ENCODE measurements around the gene SMC1B.
"Not testable (repeated sequence)": the region's sequence is repeated elsewhere in the genome, so short reads cannot be mapped to it uniquely, and the experiment has no call there.

Gene SMC1B

DNA sequence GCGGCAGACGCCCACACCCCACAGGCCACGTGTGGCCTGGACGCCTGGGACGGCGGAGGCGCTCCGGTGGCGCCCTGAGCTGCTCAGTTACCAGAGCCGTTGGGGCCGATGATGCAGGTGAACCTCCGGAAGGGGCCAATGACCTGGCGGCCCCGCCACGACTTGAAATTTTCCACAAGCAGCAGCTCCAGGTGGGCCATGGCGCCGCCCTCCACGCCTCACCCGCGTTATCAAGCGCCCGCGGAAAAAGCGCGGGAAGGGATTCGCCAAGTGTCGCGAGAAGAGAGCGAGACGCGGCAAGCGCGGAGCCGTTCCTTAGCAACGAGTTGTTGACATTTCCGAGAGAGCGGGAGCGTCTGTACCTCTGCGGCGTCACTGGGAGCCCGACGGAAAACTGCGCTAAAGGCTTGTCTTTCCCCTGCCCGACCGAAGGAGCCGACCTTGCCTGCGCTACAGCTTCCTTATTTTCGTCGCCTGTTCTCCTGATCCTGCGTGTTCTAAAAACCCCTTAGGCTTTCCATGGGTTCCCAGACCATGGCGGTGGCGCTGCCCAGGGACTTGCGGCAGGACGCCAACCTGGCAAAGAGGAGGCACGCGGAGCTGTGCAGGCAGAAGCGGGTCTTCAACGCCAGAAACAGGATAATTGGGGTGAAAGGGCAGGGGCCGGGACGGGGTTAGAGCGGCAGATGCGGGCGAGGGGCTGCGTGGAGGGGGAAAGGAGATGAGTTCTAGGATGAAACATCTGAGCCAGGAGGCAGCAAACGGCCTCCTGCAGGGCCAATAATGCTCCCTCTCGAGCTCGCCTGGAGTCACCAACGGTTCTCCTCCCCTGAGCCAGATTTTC lies at the start of gene SMC1B, which contains the start of gene RIBC2:
Gene SMC1B, minus strand, starts transcription at position 232 of the 844 bp plus-strand sequence. Its CDS starts 32 bp downstream, at position 200.
Gene RIBC2, plus strand, starts transcription at position 326 of the 844 bp plus-strand sequence. Its CDS starts 194 bp downstream, at position 520.
- DNase-seq (ENCODE audit: low read depth): peak; percentile 83

DNA sequence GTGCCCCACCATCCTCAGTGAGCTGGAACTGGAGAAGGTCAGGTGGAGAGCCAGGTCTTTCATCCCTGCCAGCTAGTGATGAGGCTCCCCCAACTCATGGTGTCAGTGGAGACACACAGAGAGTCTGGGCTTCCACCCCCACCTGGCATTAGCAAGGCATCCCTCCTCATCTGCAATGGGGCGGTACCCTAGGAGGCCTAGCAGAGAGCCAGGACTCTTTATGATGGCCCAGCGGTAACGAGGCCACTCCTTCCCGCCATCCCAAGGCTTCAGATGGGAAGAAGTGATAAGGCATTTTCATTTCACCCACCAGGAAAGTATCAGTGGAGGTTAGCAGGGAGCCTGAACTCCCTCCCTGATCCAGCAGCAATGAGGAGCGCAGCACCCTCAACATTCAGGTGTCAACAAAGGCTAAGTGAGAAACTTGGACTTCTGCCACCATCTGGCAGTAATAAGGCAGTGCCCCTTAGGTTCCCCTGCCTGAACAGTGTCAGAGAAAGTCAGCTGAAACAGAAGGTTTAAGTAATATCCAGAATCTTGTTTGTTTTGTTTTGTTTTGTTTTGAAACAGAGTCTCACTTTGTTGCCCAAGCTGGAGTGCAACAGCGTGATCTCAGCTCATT lies 48.7 kb upstream of the SMC1B start:
- no peak for DNase-seq (ENCODE audit: low read depth)

DNA sequence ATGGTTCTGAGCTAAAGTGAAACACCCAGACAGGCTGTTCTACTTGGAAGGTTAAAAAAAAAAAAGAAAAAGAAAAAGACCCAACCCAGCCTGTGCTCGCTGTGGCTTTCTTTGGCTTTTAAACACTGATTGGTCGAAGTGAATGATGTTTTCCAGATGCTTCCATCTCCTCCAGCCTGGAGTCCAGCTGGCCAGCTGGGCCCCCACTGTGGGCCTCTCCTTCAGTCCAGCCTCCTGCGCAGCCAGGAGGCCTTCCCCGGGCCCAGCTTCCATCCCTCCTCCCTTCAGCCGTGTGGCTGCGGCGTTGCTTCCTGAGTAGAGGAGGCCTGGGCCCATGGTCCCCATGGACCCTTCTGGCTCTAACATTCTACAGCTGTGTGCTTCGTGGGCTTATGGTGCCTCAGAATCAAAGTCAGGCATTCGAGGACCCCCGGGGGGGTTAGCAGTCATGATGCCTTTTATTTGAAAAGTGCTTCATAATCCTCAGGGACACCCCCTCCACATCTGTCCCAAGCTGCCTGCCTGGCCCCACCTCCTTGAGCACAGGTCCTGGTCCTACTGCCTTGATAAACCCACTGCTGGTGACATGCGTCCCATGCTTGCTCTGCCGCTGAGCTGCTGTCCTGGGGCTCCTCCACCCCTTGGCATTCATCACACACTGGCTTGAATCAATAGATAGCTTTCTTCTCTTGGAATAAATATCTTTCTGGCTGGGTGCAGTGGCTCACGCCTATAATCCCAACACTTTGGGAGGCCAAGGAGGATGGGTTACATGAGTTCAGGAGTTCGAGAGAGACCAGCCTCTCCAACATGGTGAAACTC lies 47.1 kb upstream of the SMC1B start:
- DNase-seq (ENCODE audit: low read depth): no peak

- no peak for DNase-seq (ENCODE audit: low read depth)
These were observed 45.8 kb upstream of the SMC1B start for GRCh38 chr22:45459235-45459634.

GRCh38 chr22:45458532-45458931 lies 45.1 kb upstream of the SMC1B start:
- no peak for DNase-seq (ENCODE audit: low read depth)

DNA sequence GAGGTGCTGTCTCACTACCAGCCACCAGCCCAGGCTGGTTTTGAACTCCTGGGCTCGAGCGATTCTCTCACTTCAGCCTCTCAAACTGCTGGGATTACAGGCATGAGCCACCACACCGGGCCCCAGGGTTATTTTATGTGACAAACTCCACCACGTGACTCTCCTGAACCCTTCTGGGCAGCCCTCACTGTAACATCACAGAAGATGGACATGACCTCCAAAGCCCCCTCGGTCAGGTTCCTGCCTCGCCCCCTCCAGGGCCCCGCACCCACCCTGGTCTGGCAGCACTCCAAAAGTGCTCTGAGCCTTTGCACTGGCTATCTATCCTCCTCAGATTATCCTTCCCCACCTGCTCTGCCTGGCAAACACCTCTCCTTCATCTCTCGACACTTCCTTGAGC lies 43.4 kb upstream of the SMC1B start:
- DNase-seq (ENCODE audit: low read depth): no peak

- no peak for DNase-seq (ENCODE audit: low read depth)
These were observed 42.2 kb upstream of the SMC1B start for GRCh38 chr22:45455621-45456020.

GRCh38 chr22:45455212-45455611 lies 41.8 kb upstream of the SMC1B start:
- DNase-seq (ENCODE audit: low read depth): no peak

DNA sequence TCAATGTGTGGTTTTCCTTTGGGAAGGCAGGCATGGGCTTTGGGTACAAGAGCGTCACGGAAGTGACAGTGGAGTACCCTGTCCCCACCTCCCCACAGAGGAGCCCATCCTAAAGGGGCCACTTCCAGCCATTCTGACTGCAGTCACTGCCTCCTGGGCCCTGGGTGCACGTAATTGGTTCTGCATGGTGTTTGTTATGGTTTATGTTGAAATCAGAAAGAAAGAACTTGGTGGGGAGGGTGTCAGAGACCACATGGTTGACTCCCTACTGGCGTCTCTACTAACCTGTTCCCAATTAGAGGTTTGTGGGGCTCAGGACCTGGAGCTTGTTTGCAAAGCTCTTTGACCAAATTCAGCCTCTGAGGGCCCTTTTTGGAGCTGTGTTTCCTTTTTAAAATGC lies 40.9 kb upstream of the SMC1B start:
- no peak for DNase-seq (ENCODE audit: low read depth)

DNA sequence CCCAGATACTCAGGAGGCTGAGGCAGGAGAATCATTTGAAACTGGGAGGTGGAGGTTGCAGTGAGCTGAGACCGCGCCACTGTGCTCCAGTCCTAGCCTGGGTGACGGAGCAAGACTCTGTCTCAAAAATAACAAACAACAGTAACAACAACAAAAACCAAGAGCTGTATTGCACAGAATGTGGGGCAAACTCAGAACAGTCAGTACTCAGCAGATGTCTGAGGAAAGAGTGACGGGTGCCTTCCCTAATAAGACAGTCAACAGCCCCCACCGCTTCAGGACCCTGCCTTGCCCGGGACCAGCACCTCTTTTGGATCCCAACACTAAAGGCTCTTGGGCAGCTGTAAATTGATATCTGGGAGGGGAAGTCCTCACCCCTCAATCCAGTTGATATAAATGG lies 40.4 kb upstream of the SMC1B start:
- DNase-seq (ENCODE audit: low read depth): no peak

GRCh38 chr22:45452565-45453379 lies 39.4 kb upstream of the SMC1B start:
- DNase-seq (ENCODE audit: low read depth): peak; percentile 58

DNA sequence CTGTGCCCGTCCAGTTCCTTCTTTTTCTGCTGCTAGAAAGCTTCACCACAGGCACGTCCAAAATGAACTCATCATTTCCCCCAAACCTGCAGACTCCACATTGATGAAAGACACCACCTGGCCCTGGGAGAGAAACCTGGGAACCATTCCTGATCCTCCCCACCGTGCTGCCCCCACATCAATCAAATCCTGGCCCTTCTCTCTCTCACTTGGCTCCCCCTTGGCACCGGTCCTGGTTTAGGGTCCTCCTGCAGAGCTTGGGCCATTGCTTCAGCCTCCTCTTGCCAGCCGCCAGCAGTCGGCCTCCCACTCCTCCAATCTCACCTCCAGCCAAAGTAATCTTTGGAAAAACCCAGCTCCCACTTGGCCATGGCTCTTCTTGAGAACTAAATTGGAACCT lies 38.6 kb upstream of the SMC1B start:
- no peak for DNase-seq (ENCODE audit: low read depth)

DNA sequence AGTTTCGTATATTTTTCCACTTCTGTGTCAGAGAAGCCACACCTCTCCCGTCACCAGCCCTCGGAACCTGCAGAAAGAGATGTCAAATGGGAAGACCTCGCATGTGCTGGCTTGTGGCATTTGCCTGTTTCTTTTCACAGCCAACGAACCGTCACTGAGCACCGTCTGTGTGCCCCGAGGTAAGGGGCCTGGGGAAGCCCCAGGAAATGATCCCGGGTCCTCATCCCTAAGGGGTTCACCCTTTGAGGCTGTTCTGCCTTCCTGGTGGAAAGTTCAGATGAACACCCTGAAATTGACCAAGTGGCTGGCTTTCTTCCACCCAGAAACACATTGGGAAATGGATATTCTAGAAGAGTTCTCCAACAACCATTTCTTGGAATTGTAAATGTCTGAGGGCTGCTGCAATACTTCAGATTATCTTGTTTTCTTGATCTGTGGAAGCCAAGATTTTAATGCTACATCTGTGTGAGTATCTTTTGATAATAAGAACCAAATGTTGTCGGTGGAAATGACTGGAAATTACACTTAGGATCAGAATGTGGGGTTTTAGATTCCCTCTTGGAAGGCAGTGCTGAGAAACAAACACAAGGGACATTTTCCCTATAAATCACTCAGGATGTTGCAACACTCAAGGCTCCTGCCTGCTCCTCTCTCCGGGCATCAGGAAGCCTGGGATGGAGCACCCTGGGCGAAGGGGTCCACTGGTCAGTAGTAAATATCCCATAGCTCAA lies 37.7 kb upstream of the SMC1B start:
- peak; percentile 77 for DNase-seq (ENCODE audit: low read depth)

- no peak for DNase-seq (ENCODE audit: low read depth)
These were observed 36.8 kb upstream of the SMC1B start for GRCh38 chr22:45450101-45450785.

GRCh38 chr22:45449442-45449841 lies 36.0 kb upstream of the SMC1B start:
- not testable (repeated sequence) for DNase-seq (ENCODE audit: low read depth)

GRCh38 chr22:45448431-45448830 lies 35.0 kb upstream of the SMC1B start:
- DNase-seq (ENCODE audit: low read depth): no peak

GRCh38 chr22:45447596-45447995 lies 34.2 kb upstream of the SMC1B start:
- not testable (repeated sequence) for DNase-seq (ENCODE audit: low read depth)

GRCh38 chr22:45446216-45446615 lies 32.8 kb upstream of the SMC1B start:
- DNase-seq (ENCODE audit: low read depth): no peak

DNA sequence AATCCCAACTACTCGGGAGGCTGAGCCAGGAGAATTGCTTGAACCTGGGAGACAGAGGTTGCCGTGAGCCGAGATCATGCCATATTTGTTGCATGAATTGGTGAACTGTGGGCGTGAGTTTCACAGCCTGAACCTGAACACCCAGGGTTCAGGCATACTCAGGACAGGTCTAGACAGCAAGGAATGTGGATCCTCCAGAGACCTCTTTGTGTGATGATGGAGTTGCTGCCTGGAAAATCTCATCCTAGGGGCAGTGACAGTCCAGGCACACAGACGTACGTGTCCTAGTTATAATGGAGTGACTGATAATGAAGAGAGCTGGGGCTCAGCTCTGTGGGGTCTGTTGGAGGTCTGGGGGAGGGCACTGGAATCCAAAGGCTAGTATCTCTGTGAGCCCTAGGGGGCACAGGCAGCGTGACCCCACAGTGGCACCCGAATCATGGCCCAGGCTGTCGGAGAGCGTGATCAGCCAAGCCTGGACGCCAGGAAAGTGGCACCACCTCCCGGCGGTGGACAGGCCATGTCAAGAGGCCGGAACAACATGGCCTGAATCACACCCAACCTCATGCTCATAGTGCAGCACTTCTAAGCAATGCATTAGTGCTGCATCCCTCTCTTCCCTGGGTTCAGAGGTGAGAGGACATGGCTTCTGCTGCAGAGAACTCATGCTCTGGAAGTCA lies 31.8 kb upstream of the SMC1B start:
- no peak for DNase-seq (ENCODE audit: low read depth)

DNA sequence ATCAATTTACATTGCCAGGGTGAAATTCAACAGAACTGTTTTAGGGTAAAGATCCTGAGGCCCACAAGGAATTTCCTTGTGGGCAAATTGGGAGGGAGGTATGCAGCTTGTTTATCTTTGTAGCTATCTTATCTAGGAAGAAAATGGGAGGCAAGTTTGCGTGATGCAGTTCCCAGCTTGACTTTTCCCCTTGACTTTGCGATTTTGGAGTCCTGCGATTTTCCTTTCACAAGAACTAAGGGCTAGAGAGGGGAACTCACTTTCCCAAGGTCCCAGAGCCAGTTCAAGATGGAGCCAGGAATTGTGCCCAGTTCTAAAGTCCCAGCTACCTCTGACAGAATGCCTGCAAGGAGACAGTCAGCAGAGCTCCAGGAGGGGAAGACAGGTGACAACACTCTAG lies 30.8 kb upstream of the SMC1B start:
- DNase-seq (ENCODE audit: low read depth): no peak

All from HS-5 (cell line).